Kidney tubule cell (primary cell): Measurements from ENCODE around the gene ATP5MG.

Experiments used
- DNase-seq: peaks from one replicate; pipeline ENCODE4 v3.0.0-alpha.2; 2018; ENCODE audit warnings: low spot score

Gene ATP5MG

DNA sequence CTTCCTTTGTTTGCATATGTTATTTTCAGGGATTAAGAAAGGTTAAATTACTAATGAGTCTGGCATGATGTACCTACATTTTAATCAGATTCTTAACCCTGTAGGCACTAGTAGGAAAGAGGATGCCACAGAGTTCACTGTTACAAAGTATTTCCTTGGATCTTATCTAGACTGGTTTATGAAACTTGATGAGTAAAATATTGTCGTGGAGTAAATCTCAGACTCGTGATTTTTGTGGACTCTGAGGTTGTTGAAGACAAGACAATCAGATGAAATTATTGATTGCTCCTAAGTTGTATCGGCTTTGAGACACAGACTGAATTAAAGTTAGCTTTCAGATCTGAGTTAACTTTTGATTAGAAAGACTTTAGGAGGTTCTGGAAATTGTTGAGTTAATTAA, 40.9 kb downstream of the ATP5MG start:
- DNase-seq, result no peak

- no peak for DNase-seq
These were observed 41.6 kb downstream of the ATP5MG start for GRCh38 chr11:118442908-118443589.

DNA sequence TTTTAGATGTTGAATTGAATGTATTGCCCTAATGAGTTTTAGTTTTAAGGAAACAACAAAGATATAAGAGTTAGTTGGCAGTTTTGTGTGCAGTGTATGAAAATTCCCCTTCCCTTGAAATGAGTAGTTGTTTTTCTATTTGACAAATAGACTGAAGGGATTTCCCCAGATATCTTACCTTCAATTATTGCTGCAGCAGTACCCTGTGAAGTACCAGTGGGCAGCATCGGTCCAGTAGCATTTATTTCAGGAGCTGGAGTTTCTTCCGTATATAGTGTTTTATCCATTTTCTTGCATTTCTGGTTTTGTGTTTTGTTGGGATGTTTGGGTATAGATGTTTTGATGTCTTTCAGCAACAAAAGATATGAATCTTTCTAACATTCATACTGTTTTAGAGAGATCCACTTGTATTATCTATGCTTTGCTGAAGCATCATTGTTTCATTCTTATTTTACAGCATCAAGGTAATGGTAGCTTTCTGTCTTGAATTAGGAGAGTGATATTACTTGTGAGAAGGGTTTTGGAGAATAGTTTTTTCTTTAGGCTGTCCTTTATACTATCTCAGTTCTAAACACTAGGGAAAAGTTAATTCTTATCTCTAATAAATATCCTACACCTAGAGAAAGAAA, 42.3 kb downstream of the ATP5MG start:
- no peak for DNase-seq

DNA sequence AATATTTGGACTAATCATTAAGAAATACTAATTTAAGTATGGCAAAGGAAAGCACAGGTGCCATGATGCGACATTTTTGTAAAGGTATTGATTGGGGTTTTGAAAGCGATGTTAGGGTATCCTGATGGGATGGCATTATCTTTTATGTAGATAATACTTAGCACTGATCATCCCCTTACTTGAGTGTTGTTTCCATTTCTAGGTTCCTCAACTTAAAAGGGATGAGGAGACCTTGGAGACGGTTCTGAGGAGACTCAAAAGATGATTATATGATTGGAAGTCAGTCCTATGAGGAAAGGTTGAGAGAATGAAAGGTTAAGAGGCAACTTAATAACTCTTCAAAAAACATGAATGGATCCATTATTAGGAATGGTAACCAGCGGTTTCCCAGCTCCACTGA, 46.0 kb downstream of the ATP5MG start:
- no peak for DNase-seq

- DNase-seq, result no peak
These were observed 46.9 kb downstream of the ATP5MG start for GRCh38 chr11:118448294-118448693.

GRCh38 chr11:118449316-118449918, 48.0 kb downstream of the ATP5MG start:
- DNase-seq, result no peak

GRCh38 chr11:118450451-118450850, 49.0 kb downstream of the ATP5MG start:
- no peak for DNase-seq
